Liver (tissue), 3 donors: Measurements from ENCODE around the gene GLT1D1.

Source experiments
- ATF3 ChIP-seq: IDR thresholded peaks from 2 replicates; pipeline ENCODE4 v1.6.1; 2016; ENCODE audit warnings: antibody characterized with exemption
- CTCF ChIP-seq: fragments of 150-350 bp; IDR thresholded peaks from 2 replicates; pipeline ENCODE4 v1.5.1; 2017; ENCODE audit warnings: improper control_type of control experiment, low read depth, low read length; ENCODE audit not compliant: missing input control
- EGR1 ChIP-seq, 2 donors: IDR thresholded peaks; 2 replicates each; pipeline ENCODE4 v1.6.1; 2016 to 2018; ENCODE audit warnings: antibody characterized with exemption in 2 of 2, low read depth in 2 of 2
- GABPA ChIP-seq, 2 donors: IDR thresholded peaks in 1 of 2; conservative IDR thresholded peaks in 1 of 2; 2 replicates each; pipeline ENCODE4 v1.6.1; 2016; ENCODE audit warnings: antibody characterized with exemption in 2 of 2, mild to moderate bottlenecking in 1 of 2, moderate library complexity in 1 of 2
- MAX ChIP-seq: IDR thresholded peaks from 2 replicates; pipeline ENCODE4 v1.6.1; 2016; ENCODE audit warnings: antibody characterized with exemption
- RAD21 ChIP-seq, 2 donors: IDR thresholded peaks; 2 replicates each; pipeline ENCODE4 v1.6.1; 2016; ENCODE audit warnings: antibody characterized with exemption in 2 of 2, mild to moderate bottlenecking in 2 of 2
- REST ChIP-seq: IDR thresholded peaks from 2 replicates; pipeline ENCODE4 v1.6.1; 2016; ENCODE audit warnings: antibody characterized with exemption, mild to moderate bottlenecking
- RXRA ChIP-seq, 2 donors: IDR thresholded peaks; 2 replicates each; pipeline ENCODE4 v1.6.1; 2017 to 2018; ENCODE audit warnings: antibody characterized with exemption in 2 of 2, mild to moderate bottlenecking in 1 of 2
- TAF1 ChIP-seq: conservative IDR thresholded peaks from 2 replicates; pipeline ENCODE4 v1.6.1; 2016; ENCODE audit warnings: antibody characterized with exemption, mild to moderate bottlenecking
- YY1 ChIP-seq: IDR thresholded peaks from 2 replicates; pipeline ENCODE4 v1.6.1; 2016; ENCODE audit warnings: antibody characterized with exemption, mild to moderate bottlenecking
- ZBTB33 ChIP-seq: IDR thresholded peaks from 2 replicates; pipeline ENCODE4 v1.6.1; 2016; ENCODE audit warnings: antibody characterized with exemption
- donor health status: healthy.
- donor health status: healthy.

- no peak for TF ChIP-seq CTCF
- TF ChIP-seq RAD21 (IDR thresholded peaks at IDR 0.05), result no peak
- TF ChIP-seq ATF3, result no peak
- no peak for TF ChIP-seq YY1
- TF ChIP-seq TAF1, result no peak
- no peak for TF ChIP-seq REST
- TF ChIP-seq RXRA (IDR thresholded peaks at IDR 0.05), result no peak
- no peak for TF ChIP-seq ZBTB33
- TF ChIP-seq EGR1 (IDR thresholded peaks at IDR 0.05; ENCODE audit: low read depth in 2 of 2), result no peak
- TF ChIP-seq GABPA (IDR thresholded peaks at IDR 0.05 in 1 of 2, conservative IDR thresholded peaks at IDR 0.05 in 1 of 2), result no peak
- no peak for TF ChIP-seq MAX
Measured at GRCh38 chr12:128818065-128819022, 34.9 kb upstream of the GLT1D1 start.
